NCI-H1417 (cell line): ENCODE data around the gene USP6NL.
"Not testable (repeated sequence)": the region's sequence is repeated elsewhere in the genome, so short reads cannot be mapped to it uniquely, and the experiment has no call there.

ENCODE experiments used
- DNase-seq, 3 experiments: peaks; one replicate each; lab custom pipeline; 2025; lab: John Stamatoyannopoulos, UW

The USP6NL gene

DNA sequence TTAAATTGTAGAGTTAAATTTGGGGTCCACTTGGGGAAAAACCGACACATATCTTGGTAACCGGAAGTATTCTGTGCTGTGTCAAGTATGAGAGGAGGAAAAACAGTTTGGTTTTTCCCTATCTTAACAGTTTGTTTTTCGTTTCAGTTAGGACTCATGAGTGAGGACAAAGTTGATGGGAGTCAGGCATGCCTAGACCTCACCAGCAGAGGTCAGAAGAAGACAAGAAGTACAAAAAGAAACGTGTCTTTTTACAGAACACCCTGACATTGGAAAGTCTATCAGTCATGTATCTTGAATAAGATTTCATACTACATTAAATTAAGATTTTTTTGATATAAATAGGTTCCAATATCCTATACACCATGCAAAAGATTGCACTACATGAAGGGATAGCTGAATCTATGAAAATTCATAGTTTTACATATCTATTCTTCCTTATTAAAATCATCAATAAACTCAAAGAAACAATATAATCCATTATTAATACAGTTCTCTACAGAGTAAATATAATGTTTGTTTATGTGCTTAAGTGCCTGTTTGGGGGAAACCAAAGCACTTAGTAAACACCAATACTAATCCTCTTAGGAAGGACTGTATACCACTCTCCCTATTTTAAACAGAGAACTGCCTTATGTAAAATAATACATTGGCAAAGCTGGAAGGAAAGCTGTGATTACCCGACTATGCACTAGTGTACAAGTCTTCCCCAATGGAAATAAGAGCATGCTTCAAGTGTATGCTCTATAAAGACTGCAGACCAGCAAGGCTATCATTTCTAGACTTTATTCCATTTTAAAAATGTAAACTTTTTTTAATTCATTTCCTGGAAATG, 95.6 kb downstream of the USP6NL start:
- DNase-seq: peak in 2 of 3 experiments; percentile 34 to 60

- no peak for DNase-seq
Measured at GRCh38 chr10:11513727-11514126, 97.7 kb downstream of the USP6NL start.

DNA sequence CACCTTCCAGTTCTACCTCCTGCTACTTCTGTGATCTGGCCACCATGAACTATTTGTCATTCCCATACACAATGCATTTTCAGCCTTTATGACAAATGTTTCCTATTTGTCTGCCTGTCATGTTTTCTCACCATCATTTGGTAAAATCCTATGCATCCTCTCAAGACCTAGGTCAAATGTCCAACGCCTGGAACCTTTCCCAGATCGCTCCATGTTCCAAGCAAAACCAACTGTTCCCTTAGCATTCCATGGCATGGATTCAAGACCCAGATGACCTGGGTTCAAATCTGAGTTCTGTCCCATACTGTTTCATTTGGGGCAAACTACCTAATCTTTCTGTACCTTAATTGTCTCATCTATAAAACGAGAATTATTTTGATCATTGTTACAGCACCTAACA, 98.9 kb downstream of the USP6NL start:
- no peak for DNase-seq

DNA sequence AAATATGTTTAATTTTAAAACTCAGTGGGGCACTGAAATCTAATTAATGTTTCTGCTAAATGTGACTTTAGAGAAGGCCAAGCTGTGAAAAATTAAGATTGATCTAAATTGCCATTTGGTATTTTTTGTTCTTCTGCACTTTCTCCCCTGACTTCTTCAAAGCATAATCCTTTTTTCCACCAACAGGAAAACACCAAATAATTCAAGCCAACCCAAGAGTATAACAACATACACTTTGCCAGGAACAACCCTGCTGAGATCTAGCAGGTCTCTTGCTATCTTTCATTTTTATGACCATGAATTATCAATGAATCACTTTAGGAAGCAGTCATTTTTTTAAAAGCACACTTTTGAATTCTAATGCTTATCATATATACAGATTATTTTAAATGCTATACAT, 100.1 kb downstream of the USP6NL start:
- DNase-seq: no peak

GRCh38 chr10:11510736-11511135, 100.7 kb downstream of the USP6NL start:
- no peak for DNase-seq

- DNase-seq: no peak
Measured at GRCh38 chr10:11510281-11510680, 101.2 kb downstream of the USP6NL start.

GRCh38 chr10:11509036-11509435, 102.4 kb downstream of the USP6NL start:
- no peak for DNase-seq

GRCh38 chr10:11506247-11506789, 105.1 kb downstream of the USP6NL start:
- no peak for DNase-seq

DNA sequence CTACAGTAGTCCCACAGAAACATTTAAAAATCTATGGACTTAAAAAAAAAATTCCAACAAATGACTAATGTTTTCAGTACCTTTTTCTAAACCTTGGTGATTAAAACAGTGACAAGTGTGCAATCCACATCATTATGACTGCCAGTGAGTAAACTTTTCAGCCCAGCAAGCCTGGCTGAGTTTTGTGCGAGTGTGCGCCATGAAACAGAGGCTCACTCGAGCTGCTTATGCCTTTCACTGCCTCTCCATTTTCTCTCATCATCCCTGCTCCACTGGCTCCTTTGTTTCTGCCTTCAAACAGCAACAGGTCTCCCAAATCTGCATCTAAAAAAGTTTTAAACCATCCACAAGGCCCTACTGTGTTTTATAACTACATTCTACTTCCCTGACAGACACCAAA, 105.8 kb downstream of the USP6NL start:
- no peak for DNase-seq

DNA sequence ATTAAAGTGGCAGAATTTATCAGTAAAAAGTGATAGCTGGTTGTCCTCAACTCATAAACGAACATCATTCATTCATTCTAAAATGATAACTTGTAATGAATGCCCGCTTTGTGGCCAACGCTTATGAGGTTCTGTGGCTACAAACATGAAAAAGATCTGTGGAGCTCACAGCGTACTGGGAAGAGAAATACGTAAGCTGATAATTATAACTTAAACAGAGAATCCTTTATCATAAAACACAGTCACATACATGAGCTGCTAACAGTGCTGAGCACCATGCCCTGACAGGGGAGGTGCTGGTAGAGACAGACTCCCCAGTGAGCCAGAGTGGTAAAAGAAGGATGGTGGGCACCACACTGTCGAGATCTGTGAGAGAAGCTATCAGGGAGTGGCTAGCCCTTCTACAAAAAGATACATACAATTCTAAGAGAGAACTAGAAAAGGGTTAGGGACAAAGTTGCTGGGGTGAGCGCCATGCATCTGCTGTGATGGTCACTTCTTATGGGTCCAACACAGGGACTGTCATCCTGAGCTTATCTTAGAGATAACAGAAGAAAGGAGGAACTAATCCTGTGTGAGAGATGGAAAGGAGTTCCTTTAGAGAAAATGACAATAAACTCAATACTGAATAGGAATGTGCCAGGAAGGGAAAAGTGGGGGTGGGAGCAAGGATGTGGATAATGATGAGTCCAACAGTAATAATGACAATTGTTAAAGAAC, 106.7 kb downstream of the USP6NL start:
- DNase-seq: no peak

DNA sequence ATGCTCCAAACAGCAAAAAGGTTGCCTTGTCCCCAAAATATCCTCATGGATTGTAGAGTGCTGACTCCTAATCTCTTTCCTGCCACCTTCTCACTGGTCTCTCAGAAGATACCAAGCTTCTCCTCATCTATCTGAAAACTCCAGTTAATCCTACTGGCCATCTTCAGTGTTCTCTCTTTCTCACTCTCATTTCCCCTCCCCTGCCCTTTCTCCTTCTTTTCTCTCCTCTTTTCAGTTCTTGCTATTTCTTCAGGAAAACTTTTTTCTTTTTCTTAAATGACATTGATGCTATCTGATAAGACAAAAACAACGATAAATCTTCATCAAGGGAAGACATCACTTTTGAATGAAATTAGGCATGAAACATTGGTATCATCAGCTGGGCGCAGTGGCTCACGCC, 109.8 kb downstream of the USP6NL start:
- no peak for DNase-seq

DNA sequence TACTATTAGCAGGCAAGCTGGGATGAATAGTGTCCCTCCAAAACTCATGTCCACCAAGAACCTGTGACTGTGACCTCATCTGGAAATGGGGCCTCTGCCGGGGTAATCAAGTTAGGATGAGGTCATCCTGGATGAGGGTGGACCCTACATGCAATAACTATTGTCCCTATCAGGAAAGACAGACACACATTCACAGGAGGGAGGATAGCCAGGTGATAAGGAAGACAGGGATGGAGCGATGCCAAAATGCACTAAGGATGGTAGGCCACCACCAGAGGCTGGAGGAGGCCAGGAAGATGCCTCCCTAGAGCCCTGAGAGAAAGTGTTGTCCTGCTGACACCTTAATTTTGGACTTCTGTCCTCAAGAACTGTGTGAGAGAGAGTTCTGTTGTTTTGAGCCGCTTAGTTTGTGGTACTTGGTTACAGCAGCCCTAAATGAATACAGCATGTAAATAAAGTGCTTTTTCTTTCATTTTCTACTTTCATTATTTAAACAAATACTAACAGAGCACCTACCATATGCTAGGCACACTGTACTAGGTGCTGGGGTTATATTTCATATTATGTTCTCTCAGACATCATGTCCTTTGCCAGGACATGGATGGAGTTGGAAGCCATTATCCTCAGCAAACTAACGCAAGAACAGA, 111.9 kb downstream of the USP6NL start:
- DNase-seq: no peak

DNA sequence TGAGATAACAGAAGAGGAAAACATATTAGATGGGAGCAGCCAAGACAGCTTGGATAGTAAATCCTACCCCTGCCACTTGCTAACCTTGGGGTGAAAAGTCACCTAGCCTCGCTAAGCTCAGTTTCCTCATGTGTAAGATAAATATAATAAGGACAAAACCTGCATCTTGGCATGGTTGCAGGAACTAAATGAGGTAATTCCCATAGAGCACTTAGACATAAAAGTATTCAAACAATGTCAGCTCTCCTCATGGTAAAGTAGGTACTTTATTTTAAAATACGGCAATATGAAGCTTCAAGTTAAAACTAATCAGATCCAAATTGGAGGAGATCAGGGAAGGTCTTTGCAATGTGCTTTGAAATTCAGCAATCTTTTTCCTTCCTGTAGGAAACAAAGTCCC, 113.1 kb downstream of the USP6NL start:
- no peak for DNase-seq

GRCh38 chr10:11494923-11495322, 116.5 kb downstream of the USP6NL start:
- not testable (repeated sequence) for DNase-seq

- DNase-seq: no peak
Measured at GRCh38 chr10:11493646-11494045, 117.8 kb downstream of the USP6NL start.

- DNase-seq: no peak
Measured at GRCh38 chr10:11491087-11491486, 120.4 kb downstream of the USP6NL start.

GRCh38 chr10:11489591-11489990, 121.9 kb downstream of the USP6NL start:
- no peak for DNase-seq

- no peak for DNase-seq
Measured at GRCh38 chr10:11488126-11488525, 123.3 kb downstream of the USP6NL start.

DNA sequence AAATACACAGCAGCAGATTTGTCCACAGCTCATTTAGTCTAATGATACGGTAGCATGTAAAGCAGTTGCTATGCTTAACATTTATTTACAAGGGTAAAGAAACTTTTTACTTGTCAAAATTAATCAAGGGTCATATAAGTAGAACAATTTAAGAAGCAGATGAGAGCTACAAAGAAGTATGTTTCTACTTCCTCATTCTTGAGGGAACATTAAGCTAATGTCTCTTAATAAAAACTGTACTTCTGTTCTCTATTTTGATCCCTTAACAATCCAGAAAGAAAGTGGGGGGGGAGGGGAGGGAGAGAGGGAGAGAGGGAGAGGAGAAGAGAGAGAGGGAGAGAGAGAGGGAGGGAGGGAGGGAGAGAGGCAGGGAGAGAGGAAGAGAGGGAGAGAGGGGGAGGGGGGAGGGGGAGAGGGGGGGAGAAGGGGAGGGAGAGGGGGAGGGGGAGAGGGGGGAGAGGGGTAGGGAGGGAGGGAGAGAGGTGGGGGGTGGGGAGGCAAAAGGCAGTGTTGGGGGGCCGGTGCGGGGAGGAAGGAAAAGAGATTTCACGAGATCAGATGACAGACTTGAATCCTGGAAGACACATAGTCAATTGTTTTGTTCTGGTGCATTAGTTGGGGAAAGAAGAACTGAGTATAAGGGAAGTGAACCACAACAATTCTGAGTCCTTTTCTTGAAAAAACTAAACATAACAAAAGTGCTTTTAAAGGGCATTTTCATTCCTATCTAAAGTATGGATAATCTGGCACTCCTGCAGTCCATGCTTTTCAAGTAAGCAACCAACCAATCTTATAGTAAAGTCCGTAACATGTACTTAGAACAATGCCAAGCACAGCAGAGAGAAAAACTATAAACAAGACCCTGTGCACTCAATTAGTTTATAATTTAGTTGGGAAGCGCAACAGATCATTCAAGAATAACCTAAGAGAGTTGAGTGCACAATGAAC, 128.0 kb downstream of the USP6NL start:
- DNase-seq: no peak

DNA sequence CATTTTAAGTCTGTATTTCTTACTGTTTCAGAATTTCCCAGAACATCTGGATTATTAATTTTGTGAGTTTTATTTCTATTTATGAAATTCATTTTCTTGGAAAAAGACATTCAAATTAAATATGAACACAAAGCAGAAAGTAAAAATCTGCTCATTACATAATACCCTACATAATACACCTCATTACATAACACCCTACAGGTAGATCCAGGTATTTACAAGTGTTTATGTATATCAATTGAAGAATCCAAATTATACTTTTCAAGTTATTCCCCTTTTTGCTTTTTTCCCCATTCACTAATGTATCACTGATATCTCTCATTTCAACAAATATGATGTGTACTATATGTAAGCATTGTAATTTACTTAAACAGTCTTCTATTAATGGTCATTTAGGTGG, 129.1 kb downstream of the USP6NL start:
- DNase-seq: no peak

- no peak for DNase-seq
Measured at GRCh38 chr10:11480687-11481086, 130.8 kb downstream of the USP6NL start.

DNA sequence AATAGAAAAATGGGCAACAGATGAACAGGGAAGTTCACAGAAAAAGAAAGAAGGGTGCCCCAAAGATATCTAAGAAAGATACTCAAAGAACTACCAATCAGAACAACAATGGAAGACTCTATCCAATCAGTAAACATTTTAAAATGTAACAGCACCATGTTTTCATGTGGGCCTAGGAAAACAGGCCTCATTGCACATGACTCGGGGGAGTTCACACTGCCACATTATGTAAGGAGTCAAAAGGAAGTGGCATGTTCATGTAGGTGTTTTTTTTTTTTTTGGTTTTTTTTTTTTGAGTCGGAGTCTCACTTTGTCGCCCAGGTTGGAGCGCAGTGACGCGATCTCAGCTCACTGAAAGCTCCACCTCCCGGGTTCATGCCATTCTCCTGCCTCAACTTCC, 132.2 kb downstream of the USP6NL start:
- no peak for DNase-seq
